ENCODE data around the gene ELL. TPM values are rescaled to one million over a fixed set of nuclear protein-coding genes. Genes with fewer than 3 reads are reported as not detected.
A peak's percentile ranks its signal among the peaks of the same experiment; 100 is the strongest.

Gene ELL
- total RNA-seq, 1 experiment from 2014 or later: 22.9 TPM

DNA sequence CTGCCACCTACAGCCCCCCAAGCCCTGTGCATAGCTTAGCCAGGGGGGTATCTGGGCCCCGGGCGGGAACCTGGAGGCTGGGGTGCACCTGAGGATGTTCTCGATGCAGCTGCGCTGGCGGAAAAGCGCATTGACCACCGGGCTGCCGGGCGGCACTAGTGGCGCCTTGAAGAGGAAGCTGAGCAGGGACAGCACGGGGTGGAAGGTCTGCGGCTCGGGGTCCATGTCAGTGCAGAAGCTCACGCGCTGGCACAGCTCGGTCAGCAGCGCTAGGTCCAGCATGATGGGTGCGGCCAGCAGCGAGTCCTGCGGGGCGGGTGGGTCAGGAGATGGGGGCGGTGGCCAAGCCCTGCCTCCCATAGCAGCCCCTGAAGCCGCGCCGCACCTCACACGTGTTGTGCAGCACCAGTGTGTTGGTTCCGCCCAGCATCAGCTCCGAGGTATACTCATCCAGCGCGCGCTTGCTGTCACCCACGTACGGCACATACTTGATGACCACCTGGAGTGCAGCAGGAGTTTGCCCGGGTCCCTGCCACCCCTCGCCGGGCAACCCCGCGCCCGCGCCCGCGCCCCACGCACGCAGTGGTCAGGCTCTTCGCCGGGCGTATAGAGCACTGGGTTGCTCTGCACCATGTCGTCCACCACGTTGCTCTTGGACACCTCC is 86.6 kb downstream of the ELL start:
- ChIA-PET CTCF (no interaction called here), RAD21 (ENCODE audit: low non-redundant PET in 1 of 2, low total read pairs in 2 of 2, uncharacterized antibody in 2 of 2, unreplicated experiment in 2 of 2) (no interaction called here), POLR2A (interaction anchor here (1.2 kb wide), 1 partner anchor 17 kb away, joined by 6 read pairs; the partner anchor contains the start of gene SSBP4)
- Histone ChIP-seq H3K9ac (ENCODE audit: low read length) (no peak overlapping the region), H3K4me1 (ENCODE audit: control insufficient read depth in 1 of 2, insufficient read depth in 2 of 2, low read length in 2 of 2) (peaks cover 22 to 46% of the 10 kb centered on the region in 2 experiments), H3K36me3 (ENCODE audit: control insufficient read depth in 1 of 2, insufficient read depth in 2 of 2, low read length in 2 of 2) (peaks cover under 1 to 8% of the 10 kb centered on the region in 2 experiments; a peak in 2 of 4 replicates), H2AFZ (ENCODE audit: low read depth, low read length, poor library complexity, severe bottlenecking) (no peak overlapping the region), H3K9me3 (ENCODE audit: control insufficient read depth in 1 of 2, insufficient read depth in 1 of 2, low read depth in 1 of 2, low read length in 2 of 2) (no peaks in the 10 kb centered on the region), H3K4me3 (replicated peaks in 1 of 2; ENCODE audit: low read depth in 1 of 2, low read length in 2 of 2) (no peak overlapping the region), H4K20me1 (ENCODE audit: insufficient read depth) (no peaks in the 10 kb centered on the region), H3K79me2 (ENCODE audit: insufficient read depth, low read length) (peaks cover 9% of the 10 kb centered on the region; the same call in 1 of the 2 replicates), H3K27ac (ENCODE audit: low read depth, low read length) (no peak overlapping the region; the same call in 1 of the 2 replicates), H3K4me2 (ENCODE audit: low read length) (no peak overlapping the region), H3K9me2 (ENCODE audit: insufficient read depth) (no peaks in the 10 kb centered on the region), H3K27me3 (ENCODE audit: insufficient read depth, low read length) (no peaks in the 10 kb centered on the region)
- no peak for TF ChIP-seq SIN3A (IDR thresholded peaks at IDR 0.05; ENCODE audit: low read depth)
- TF ChIP-seq POLR2AphosphoS5 (IDR thresholded peaks at IDR 0.05; ENCODE audit: low read depth, low read length): 0 out of 2 replicates have a peak, but pooled peaks have one; percentile 15
- ATAC-seq (no peak), DNase-seq (ENCODE audit: low read depth, low spot score) (no peak)
- intact Hi-C loops (cut with micrococcal nuclease): no loop called here
- BruUV-seq (replicated peaks): no TSS peak

GRCh38 chr19:18434411-18435175 is 87.3 kb downstream of the ELL start:
- peak overlapping the region; percentile 38 for H3K27ac ChIP-seq (ENCODE audit: low read depth, low read length)
- POLR2A ChIA-PET: interaction anchor here (1.2 kb wide), 1 partner anchor 16 kb away, joined by 6 read pairs; the partner anchor contains the start of gene SSBP4
- RAD21 ChIA-PET (ENCODE audit: low non-redundant PET in 1 of 2, low total read pairs in 2 of 2, uncharacterized antibody in 2 of 2, unreplicated experiment in 2 of 2): no interaction called here
- no peak overlapping the region for H3K4me2 ChIP-seq (ENCODE audit: low read length)
- H3K36me3 ChIP-seq (ENCODE audit: control insufficient read depth in 1 of 2, insufficient read depth in 2 of 2, low read length in 2 of 2): peaks cover 3 to 8% of the 10 kb centered on the region in 2 experiments; a peak in 2 of 4 replicates
- no peak overlapping the region for H2AFZ ChIP-seq (ENCODE audit: low read depth, low read length, poor library complexity, severe bottlenecking)
- no peak overlapping the region for H3K4me3 ChIP-seq (replicated peaks in 1 of 2; ENCODE audit: low read depth in 1 of 2, low read length in 2 of 2)
- H3K4me1 ChIP-seq (ENCODE audit: control insufficient read depth in 1 of 2, insufficient read depth in 2 of 2, low read length in 2 of 2): peaks cover 15 to 39% of the 10 kb centered on the region in 2 experiments
- H3K79me2 ChIP-seq (ENCODE audit: insufficient read depth, low read length): peaks cover 9% of the 10 kb centered on the region; the same call in 1 of the 2 replicates
- DNase-seq (ENCODE audit: low read depth, low spot score) (no peak), ATAC-seq (no peak)
- H3K9me2 ChIP-seq (ENCODE audit: insufficient read depth): no peaks in the 10 kb centered on the region
- CTCF ChIA-PET: no interaction called here
- no TSS peak for BruUV-seq (replicated peaks)
- H4K20me1 ChIP-seq (ENCODE audit: insufficient read depth): no peaks in the 10 kb centered on the region
- intact Hi-C loops (cut with micrococcal nuclease): no loop called here
- no peaks in the 10 kb centered on the region for H3K27me3 ChIP-seq (ENCODE audit: insufficient read depth, low read length)
- H3K9me3 ChIP-seq (ENCODE audit: control insufficient read depth in 1 of 2, insufficient read depth in 1 of 2, low read depth in 1 of 2, low read length in 2 of 2): no peaks in the 10 kb centered on the region
- no peak overlapping the region for H3K9ac ChIP-seq (ENCODE audit: low read length)
- TF ChIP-seq REST (IDR thresholded peaks at IDR 0.05; ENCODE audit: low read depth): no peak
- TF ChIP-seq EZH2phosphoT487 (IDR thresholded peaks at IDR 0.05; ENCODE audit: borderline replicate concordance): no peak
- no peak for TF ChIP-seq SIN3A (IDR thresholded peaks at IDR 0.05; ENCODE audit: low read depth)
- TF ChIP-seq JUND (IDR thresholded peaks at IDR 0.05): no peak
- no peak for TF ChIP-seq ZNF274 (IDR thresholded peaks at IDR 0.05; ENCODE audit: low read depth, low read length)
- no peak for TF ChIP-seq MAX (IDR thresholded peaks at IDR 0.05)
- TF ChIP-seq POLR2A (IDR thresholded peaks at IDR 0.05; ENCODE audit: borderline replicate concordance, extremely low read depth, insufficient read depth, insufficient read length): no peak
- no peak; the same call in none of the 2 replicates for TF ChIP-seq POLR2AphosphoS5 (IDR thresholded peaks at IDR 0.05; ENCODE audit: low read depth, low read length)
- no peak for TF ChIP-seq CBX3 (IDR thresholded peaks at IDR 0.05; ENCODE audit: low read depth)
- TF ChIP-seq CTCF (IDR thresholded peaks at IDR 0.05 in 2 of 3, conservative IDR thresholded peaks at IDR 0.05 in 1 of 3; ENCODE audit: borderline replicate concordance in 1 of 3, insufficient read depth in 1 of 3, low read depth in 2 of 3, low read length in 2 of 3): no peak
- no peak for TF ChIP-seq ZFX (IDR thresholded peaks at IDR 0.05)
- TF ChIP-seq SP1 (IDR thresholded peaks at IDR 0.05; ENCODE audit: low read depth): no peak
- no peak for TF ChIP-seq ELF1 (IDR thresholded peaks at IDR 0.05; ENCODE audit: borderline replicate concordance, low read depth)
